ENCODE results near the gene RAB3C.

RAB3C gene

GRCh38 chr5:58842852-58843251 is 260.0 kb downstream of the RAB3C start:
- DNase-seq: no peak

GRCh38 chr5:58844395-58844794 is 261.5 kb downstream of the RAB3C start:
- no peak for DNase-seq

- no peak for DNase-seq
These were observed 264.2 kb downstream of the RAB3C start for GRCh38 chr5:58847041-58847440.

- no peak for DNase-seq
These were observed 266.3 kb downstream of the RAB3C start for GRCh38 chr5:58849223-58849622.

- DNase-seq: no peak
These were observed 267.2 kb downstream of the RAB3C start for GRCh38 chr5:58849921-58850667.

GRCh38 chr5:58851153-58851552 is 268.3 kb downstream of the RAB3C start:
- no peak for DNase-seq

GRCh38 chr5:58851571-58851970 is 268.7 kb downstream of the RAB3C start:
- no peak for DNase-seq

GRCh38 chr5:58852566-58852965 is 269.7 kb downstream of the RAB3C start:
- DNase-seq: no peak

- no peak for DNase-seq
These were observed 271.6 kb downstream of the RAB3C start for GRCh38 chr5:58854441-58854840.

- no peak for DNase-seq
These were observed 273.2 kb downstream of the RAB3C start for GRCh38 chr5:58855851-58856739.

- no peak for DNase-seq
These were observed 274.7 kb downstream of the RAB3C start for GRCh38 chr5:58857609-58858008.

GRCh38 chr5:58860680-58861079 is 277.8 kb downstream of the RAB3C start:
- DNase-seq: no peak

GRCh38 chr5:58868931-58869330 is 286.1 kb downstream of the RAB3C start:
- no peak for DNase-seq

- DNase-seq: no peak
These were observed 288.9 kb downstream of the RAB3C start for GRCh38 chr5:58871648-58872242.

- DNase-seq: no peak
These were observed 289.9 kb downstream of the RAB3C start for GRCh38 chr5:58872670-58873273.

- DNase-seq: no peak
These were observed 292.7 kb downstream of the RAB3C start for GRCh38 chr5:58875599-58875998.

GRCh38 chr5:58885260-58885659 is 302.4 kb downstream of the RAB3C start:
- no peak for DNase-seq

- peak in 1 of 2 experiments; percentile 8 for DNase-seq
These were observed 303.7 kb downstream of the RAB3C start for GRCh38 chr5:58886315-58887207.

- no peak for DNase-seq
These were observed 304.4 kb downstream of the RAB3C start for GRCh38 chr5:58887311-58887710.

GRCh38 chr5:58887721-58888409 is 305.0 kb downstream of the RAB3C start:
- no peak for DNase-seq

GRCh38 chr5:58890265-58890664 is 307.4 kb downstream of the RAB3C start:
- DNase-seq: no peak

- DNase-seq: no peak
These were observed 307.8 kb downstream of the RAB3C start for GRCh38 chr5:58890701-58891085.
